Endometrium (tissue), 2 donors: ENCODE results near the gene BTBD2.
"Not testable (repeated sequence)": the region's sequence is repeated elsewhere in the genome, so short reads cannot be mapped to it uniquely, and the experiment has no call there.

Source experiments
- FAIRE-seq: peaks from 2 replicates; lab custom pipeline; 2012; peaks lifted over from hg19 to GRCh38; lab: Jason Lieb, UNC
- donor health status: control.
- donor health status: control.

BTBD2 gene

DNA sequence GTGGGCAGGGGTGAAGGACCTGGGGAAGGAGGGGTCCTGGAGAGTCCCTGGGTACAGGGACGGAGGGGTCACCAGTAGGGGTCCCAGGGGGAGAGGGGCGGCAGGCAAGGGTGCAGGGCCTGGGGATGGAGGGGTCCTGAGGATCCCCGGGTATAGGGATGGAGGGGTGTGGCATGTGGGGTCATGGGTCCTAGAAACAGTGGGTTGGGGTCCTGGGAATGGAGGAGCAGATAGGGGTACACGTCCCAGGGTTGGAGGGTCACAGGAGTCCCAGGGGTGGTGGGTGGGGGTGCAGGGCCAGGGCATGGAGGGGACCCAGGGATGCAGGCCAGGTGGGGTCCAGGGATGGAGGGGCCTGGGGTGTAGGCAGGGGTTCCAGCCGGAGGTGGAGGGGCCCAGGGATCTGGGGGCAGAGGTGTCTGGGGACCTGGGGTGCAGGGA, 1.4 kb downstream of the BTBD2 start:
- FAIRE-seq: no peak

GRCh38 chr19:2013683-2013961, 1.9 kb downstream of the BTBD2 start:
- no peak for FAIRE-seq

DNA sequence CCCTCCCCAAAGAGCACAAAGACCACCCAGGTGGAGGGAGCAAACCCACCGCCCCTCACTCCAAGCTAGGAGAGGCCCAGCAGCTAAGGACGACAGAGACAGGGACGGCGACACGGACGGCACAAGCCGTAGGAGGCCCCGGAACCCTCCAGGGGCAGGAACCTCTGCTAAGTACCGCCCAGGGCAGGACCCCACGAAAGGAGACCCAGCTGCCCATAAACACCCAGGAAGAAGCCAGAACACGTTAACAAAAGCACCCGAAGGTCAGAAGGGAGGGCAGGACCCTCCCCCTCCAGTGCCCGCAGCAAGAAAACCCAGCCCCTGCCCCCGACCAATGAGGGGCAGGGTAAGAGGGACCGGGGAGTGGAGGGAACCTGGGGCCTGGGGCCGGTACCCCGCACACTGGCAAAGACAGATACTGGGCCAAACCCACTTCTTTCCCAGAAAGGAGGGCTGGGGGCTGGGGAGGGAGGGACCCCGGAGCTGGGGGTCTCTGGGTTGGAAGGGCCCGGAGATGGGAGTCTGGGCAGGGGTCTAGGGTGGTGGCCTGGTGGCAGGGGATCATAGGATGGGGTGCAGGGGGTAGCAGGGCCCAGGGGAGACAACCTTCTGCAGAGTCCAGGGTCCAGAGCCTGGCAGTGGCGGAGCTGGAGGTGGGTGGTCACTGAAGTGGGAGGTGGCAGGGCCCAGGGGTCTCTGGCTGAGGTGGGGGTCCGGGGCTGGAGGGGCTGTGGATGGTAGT, 2.4 kb downstream of the BTBD2 start:
- no peak for FAIRE-seq

- FAIRE-seq: no peak
These were observed 4.3 kb downstream of the BTBD2 start for GRCh38 chr19:2011169-2011568.

DNA sequence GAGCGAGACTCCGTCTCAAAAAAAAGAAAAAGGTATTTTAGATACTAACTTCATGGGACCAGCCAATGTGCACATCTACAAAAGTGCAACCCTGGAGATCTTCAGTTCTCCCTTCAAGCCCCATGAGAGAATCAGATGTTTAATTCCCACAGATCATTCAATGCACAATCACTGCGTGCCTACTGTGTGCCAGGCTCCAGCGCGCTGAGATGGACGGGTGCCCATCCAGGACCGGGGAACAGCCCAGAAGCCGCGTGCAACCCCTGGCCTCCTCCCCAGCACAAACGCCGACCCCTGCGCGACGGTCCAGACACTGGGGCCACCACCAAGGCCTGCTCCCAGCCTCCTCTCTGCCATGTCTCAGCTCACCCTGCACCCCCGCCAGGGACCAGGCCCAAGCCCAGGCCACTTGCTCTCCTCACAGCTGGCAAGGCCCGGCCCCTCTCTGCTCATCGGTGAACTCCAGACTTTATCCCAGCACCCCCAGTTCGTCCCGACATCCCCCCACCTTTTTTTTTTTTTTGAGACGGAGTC, 5.3 kb downstream of the BTBD2 start:
- FAIRE-seq: no peak

DNA sequence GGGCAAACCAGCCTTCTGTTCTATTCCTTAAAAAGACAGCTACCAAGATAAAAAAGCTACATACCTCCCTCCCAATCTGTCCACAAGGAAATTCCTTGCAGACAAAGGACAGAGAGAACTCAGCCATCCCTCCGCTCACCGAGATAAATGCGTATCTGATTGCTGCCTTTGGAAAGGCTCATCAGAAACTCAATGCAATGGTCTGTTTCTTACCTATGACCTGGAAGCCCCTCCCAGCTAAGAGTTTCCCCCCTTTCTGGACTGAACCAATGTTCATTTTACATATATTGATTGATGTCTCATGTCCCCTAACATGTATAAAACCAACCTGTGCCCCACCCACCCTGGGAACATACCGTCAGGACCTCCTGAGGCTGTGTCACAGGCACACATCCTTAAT, 11.6 kb downstream of the BTBD2 start:
- FAIRE-seq: no peak

GRCh38 chr19:1999856-2000515, 15.5 kb downstream of the BTBD2 start:
- FAIRE-seq: no peak

- no peak for FAIRE-seq
These were observed 16.5 kb downstream of the BTBD2 start for GRCh38 chr19:1998712-1999708.

GRCh38 chr19:1997353-1998233, 17.9 kb downstream of the BTBD2 start:
- FAIRE-seq: no peak

- no peak for FAIRE-seq
These were observed 22.7 kb downstream of the BTBD2 start for GRCh38 chr19:1992759-1993260.

DNA sequence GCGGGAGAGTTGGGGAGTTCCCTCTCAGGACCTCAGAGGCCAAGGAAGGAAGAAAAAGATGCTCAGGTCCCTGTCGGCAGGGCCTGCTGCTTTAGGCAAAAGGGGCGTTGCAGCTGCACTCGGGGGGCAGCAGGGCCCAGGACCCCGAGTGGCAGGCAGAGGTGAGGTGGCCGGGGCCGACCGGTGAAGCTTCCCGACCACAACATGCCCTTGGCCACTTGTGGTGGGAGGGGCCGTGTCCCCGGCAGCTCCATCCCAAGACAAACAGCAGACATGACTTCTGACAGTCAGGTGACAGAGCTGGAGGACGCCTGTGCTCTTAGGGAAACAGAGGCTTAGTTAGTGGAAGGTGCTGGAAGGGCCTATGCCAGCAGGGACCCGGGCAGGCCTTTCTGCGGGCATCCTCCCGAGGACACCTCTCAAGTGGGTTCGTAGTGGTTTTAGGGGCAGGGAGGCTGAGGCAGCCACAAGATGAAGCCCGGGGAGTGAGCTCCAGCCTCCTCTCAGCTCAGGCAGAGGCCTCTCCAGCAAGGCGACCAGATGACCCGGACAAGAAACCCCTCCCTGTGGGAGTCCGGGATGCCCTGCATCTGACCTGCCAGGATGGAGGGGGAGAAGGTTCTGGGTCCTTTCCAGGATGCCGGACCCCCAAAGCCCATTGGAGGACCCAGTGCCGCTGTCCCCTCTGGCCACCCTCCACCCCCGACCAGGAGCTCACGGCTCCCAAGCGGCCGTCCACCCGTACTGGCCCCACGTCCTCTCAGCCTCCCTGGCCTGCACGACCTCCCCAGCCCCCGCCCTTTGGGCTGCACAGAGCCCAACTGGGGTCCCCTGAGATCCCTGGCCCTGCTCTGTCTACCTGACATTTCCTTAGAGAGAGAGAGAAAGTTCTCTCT, 24.2 kb downstream of the BTBD2 start:
- FAIRE-seq: no peak

DNA sequence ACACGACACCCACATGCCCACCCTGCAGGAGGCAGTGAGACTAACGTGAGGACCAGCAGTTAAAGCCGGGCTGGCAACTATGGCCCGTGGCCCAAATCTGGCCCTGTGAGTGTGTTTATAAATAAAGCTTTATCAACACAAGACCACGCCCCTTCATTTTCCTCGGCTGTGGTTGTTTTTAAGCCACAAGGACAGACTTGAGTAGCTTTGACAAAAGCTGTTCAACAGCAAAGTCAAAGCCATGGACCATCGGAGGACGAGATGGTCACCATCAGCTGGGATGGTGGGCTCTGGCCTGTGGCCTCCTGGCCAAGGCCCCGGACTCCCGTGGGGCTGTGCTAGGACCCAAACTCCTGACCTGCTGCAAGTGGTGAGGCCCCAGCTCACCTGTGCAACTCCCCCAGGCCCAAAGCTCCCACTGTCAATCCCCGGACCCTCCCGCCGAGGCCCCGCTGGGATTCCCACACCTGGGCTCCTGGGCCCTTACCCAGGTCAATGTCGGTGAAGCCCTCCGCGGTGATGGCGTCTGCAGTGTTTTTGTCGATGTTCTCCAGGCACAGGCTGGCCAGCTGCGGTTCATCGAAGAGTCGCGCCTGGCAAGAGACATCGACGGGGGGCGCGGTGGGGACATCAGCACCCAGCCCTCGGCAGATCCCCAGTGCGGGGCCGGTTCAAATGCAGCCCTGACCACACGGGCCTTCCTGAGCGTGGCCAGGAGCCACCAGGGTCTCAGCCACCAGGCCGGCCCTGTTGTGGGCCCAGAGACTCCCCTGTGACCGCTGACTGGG, 25.1 kb downstream of the BTBD2 start:
- FAIRE-seq: no peak

DNA sequence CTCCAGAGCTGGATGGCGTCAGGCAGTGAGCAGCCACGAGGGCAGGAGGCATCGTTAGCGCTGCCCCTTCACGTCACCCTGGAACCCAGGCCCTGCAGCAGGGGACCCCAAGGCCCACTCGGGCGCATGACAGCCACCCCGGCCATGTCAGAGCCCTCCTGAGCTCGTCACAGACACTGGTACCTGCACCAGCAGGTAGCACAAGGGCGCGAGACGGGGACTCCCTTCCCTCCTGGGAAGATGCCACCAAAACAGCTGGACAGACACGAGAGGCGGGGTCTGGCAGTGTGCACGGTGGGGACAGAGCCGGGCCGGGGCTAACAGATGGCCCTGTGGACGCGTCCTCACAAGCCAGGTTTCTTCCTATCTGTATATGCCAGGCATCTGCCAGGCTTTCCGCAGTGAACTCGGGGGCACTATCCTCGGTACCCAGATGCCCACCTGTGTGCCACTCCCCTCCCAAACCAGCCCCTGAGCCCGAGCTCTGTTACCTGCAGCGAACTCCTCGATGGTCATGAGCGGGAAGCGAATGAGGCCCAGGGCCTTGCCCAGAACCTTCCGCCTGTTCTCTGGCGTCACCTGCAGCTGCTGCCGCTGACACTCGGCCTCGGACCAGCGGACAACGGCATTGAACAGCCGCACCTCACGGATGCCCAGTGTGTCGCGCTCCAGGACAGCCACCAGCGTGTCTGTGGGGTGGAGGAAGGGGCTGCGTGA, 25.8 kb downstream of the BTBD2 start:
- FAIRE-seq: no peak

GRCh38 chr19:1988464-1988863, 27.1 kb downstream of the BTBD2 start:
- not testable (repeated sequence) for FAIRE-seq

DNA sequence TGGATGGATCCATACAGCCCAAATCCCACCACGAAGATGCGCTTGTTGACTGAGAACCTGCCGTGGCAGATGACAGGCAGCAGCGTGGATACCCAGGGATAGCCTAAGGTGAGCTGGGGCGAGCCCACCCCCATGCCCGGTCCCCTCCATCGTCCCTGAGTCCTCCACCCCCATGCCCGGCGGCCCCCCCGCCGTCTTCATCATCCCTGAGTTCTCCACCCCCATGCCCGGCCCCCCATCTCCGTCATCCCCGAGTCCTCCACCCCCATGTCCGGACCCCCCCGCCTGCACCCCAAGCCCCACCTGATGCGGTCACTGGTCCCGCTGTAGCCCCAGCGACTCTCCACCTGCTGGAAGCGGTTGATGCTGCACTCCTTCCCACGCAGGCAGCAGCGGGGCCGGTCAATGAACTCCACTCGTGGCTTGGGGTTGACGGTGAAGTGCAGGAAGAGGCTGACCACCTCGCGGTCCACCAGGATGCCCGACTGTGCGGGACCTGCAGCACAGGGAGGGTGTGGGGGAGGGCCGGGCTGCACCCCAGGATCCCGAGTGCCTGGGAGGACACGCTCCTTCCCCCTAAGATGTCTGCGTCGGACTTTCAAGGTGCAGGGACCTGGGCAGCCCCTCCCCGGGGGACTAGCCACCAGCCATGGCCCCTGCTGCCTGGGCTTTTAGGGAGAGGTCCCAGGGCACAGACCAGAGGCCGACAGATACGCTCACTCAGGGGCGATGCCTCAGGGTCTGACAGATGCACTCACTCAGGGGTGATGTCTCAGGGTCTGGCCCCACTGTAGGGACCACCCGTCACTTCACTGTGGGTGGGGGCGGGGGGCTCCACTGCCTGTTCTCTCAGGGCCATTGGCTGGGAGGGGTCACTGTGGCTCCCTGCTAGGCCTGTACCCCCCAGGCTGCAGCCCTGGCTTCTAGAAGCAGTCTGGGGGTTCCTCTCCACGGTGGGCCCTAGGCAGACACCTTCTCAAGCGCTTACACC, 28.0 kb downstream of the BTBD2 start:
- no peak for FAIRE-seq

DNA sequence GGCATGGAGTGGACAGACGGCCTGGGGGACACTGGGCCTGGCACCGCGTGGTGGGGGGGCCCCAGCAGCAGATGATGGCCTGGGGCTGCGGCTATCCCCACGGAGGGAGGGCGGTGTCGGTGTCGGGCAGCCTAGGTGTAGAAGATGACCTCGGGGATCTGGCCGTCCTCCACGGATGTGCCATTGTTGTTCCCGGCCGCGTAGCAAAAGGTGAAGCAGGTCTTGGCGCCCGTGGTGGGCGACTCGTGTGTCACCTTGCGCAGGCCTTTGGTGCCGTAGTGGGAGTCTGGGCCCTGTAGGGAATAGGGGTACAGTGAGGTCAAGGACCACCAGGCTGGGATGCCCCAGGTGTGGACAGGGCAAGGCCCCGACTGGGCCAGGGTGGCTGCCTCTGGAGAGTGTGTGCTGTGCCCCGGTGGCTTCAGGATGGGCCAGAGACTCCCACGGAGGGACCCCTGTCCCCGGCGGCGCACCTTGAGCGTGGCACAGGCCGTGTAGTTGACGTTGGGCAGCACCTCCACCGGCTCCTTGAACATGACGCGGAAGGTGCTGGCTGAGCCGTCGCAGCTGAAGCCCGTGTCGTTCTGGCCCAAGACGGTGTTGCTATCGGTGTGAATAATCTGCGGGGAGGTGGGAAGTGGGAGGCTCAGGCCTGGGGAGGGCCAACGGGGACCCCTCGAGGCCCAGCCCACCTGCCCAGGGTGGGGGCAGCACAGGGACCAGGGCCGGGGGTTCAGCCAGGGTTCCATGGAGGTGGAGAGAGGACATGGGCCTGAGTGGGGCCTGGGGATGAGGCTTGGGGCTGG, 29.0 kb downstream of the BTBD2 start:
- FAIRE-seq: no peak
